GM21526 (cell line): ENCODE data around the gene RAD51AP2.

Experiments
- ATAC-seq: cut with Tn5 transposase; IDR thresholded peaks from one replicate; pipeline ENCODE4 v1.9.1; 2021; ENCODE audit warnings: moderate library complexity; ENCODE audit not compliant: unreplicated experiment, low FRiP score

RAD51AP2 gene

GRCh38 chr2:17471979-17472378 lies 46.3 kb downstream of the RAD51AP2 start:
- ATAC-seq = no peak

DNA sequence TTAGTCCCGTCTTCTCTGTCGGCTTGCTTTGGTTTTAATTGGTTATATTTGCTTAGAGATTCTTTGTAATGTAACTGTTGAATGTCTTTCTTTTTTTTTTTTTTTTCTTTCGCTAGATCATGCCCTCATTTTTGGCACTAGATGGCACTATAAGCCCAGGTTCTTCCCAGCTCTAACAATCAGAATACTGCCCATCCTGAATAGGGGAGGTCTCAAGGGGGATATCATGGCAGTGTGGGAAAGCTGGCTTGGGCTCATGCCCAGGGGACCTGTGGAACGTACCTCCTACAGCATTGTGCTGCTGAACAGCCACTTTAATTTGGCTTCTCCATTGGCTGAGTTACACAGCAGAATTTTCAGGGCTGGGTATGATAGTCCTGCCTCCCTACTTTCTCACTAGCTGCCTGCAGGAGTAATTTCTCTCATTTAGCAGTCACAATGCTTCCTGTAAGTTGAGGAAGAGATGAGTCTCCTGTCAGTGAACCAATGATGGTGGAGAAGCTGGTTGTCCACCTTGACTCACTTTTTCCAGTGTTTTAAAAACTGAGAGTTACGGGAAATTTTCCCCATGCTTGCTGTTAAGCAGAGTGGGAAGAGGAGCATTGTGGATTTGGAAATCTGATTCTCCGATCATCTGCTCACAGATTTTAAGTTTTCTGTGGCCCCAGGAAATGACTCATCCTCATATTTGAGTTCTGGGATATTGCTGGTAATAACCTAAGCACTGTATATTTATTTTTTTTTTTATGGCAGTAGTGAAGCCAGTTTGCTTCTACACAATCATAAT lies 47.2 kb downstream of the RAD51AP2 start:
- no peak for ATAC-seq

DNA sequence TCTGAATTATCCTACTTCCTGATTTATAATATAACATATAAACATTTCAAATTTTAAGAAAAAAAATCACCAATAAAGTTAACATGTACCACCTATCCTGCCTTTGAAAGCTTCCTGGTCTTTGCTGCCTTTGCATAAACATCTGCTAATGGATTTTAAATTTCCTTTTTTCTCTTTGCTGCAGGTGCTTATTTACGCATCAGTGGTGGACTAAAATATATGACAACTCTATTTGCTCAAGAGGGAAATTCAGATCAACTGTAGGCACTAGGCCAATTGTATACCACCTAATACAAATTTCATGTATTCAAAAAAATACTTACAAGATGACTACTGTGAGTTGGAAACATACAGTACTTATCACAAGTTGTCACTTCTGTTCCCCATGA lies 57.2 kb downstream of the RAD51AP2 start:
- ATAC-seq = no peak
